Measurements from ENCODE around the gene ITFG2.

- TF ChIP-seq CTCF (conservative IDR thresholded peaks at IDR 0.05; ENCODE audit: low read depth, low read length) (no peak), EZH2 (IDR thresholded peaks at IDR 0.05; ENCODE audit: borderline replicate concordance, low read depth, low read length, poor library complexity, severe bottlenecking) (no peak)
Measured at GRCh38 chr12:2824541-2824940, 12.1 kb downstream of the ITFG2 start.
